ENCODE results near the gene FASTKD2.

GRCh38 chr2:206784559-206785353, 19.4 kb downstream of the FASTKD2 start:
- TF ChIP-seq TAF1 (IDR thresholded peaks at IDR 0.05; ENCODE audit: borderline replicate concordance, low read depth, low read length) (no peak), POLR2A (IDR thresholded peaks at IDR 0.05; ENCODE audit: low read depth, low read length) (no peak), POLR2AphosphoS5 (IDR thresholded peaks at IDR 0.05; ENCODE audit: low read depth, low read length) (no peak)
